K562 (cell line): ENCODE results near the gene EVI5. TPM values are rescaled to one million over a fixed set of nuclear protein-coding genes. Genes with fewer than 3 reads are reported as not detected.

ENCODE experiments used
- ATAC-seq: fragments of 200-7000 bp; cut with Tn5 transposase; 3 replicates; pipeline ENCODE4 v1.9.1; 2020; ENCODE audit warnings: moderate library complexity
- BruUV-seq: library from RNA; stranded (reverse); fragments of 400-500 nt; replicated peaks from 2 replicates; lab custom pipeline; 2021; lab: Mats Ljungman, UMichigan
- CTCF ChIA-PET: fragments of 300-600 bp; formaldehyde crosslinking; extraction: SDS; loops from one replicate; lab custom pipeline; 2021; ENCODE audit warnings: low intra/inter-chr PET ratio; lab: Yijun Ruan, JAX
- POLR2A ChIA-PET: fragments of 300-600, 350-650 bp; sonication (Branson Sonifier 250); formaldehyde crosslinking; extraction: SDS; loops from one replicate; lab custom pipeline; 2021; ENCODE audit warnings: antibody characterized with exemption, inconsistent platforms; lab: Yijun Ruan, JAX
- DNase-seq, 4 experiments: peaks; one replicate each; pipeline versions ENCODE4 v3.0.0 to v3.0.0-alpha.2; 2011 to 2018; ENCODE audit warnings: low spot score in 3 of 4, mixed read lengths in 3 of 4; ENCODE audit errors: extremely low read depth in 1 of 4
- FAIRE-seq: peaks from 2 replicates; lab custom pipeline; 2011; peaks lifted over from hg19 to GRCh38; lab: Jason Lieb, UNC
- H2AFZ ChIP-seq: 2 replicates; pipeline ENCODE4 v1.6.0; 2011; ENCODE audit warnings: low read depth, low read length, control low read depth, inconsistent platforms
- H3K27ac ChIP-seq: fragments of 200-600 bp; 3 replicates; pipeline ENCODE4 v1.8.0; 2011; ENCODE audit warnings: low read depth, mild to moderate bottlenecking, control low read depth, inconsistent platforms, low read length, moderate library complexity, mixed read lengths; ENCODE audit errors: extremely low read depth
- H3K27me3 ChIP-seq, 2 experiments: fragments of 300-600 bp in 1 of 2; 2 replicates in 1 of 2; 3 replicates in 1 of 2; pipeline versions ENCODE4 v1.6.0 to v1.8.0; 2011; ENCODE audit warnings: inconsistent platforms in 2 of 2, low read length in 2 of 2, mild to moderate bottlenecking in 1 of 2, mixed read lengths in 1 of 2, moderate library complexity in 1 of 2; ENCODE audit not compliant: control insufficient read depth in 2 of 2, insufficient read depth in 2 of 2
- H3K36me3 ChIP-seq: fragments of 300-600 bp; 3 replicates; pipeline ENCODE4 v1.8.0; 2011; ENCODE audit warnings: mild to moderate bottlenecking, low read length, inconsistent platforms; ENCODE audit not compliant: control insufficient read depth, insufficient read depth
- H3K4me1 ChIP-seq, 2 experiments: fragments of 200-600 bp in 1 of 2; replicated peaks in 1 of 2; 2 replicates in 1 of 2; 3 replicates in 1 of 2; pipeline versions ENCODE4 v1.5.1 to v1.8.0; 2011; ENCODE audit warnings: inconsistent platforms in 2 of 2, low read length in 2 of 2, mild to moderate bottlenecking in 1 of 2, mixed read lengths in 1 of 2, moderate library complexity in 1 of 2; ENCODE audit not compliant: control insufficient read depth in 2 of 2, insufficient read depth in 2 of 2
- H3K4me2 ChIP-seq: 2 replicates; pipeline ENCODE4 v1.6.1; 2011; ENCODE audit warnings: low read length, control low read depth, inconsistent platforms, mixed read lengths; ENCODE audit not compliant: insufficient read depth
- H3K4me3 ChIP-seq: fragments of 200-600 bp; sonication (generic), shearing (Covaris generic); 2 replicates; pipeline ENCODE4 v1.5.1; 2016; ENCODE audit warnings: control low read depth, inconsistent platforms
- H3K79me2 ChIP-seq: fragments of 200-600 bp; 3 replicates; pipeline ENCODE4 v1.8.0; 2011; ENCODE audit warnings: low read length, inconsistent platforms; ENCODE audit not compliant: control insufficient read depth, insufficient read depth
- H3K9ac ChIP-seq, 2 experiments: 2 replicates each; pipeline versions ENCODE4 v1.6.0 to v1.6.1; 2011; ENCODE audit warnings: low read depth in 2 of 2, low read length in 2 of 2, control low read depth in 1 of 2, inconsistent platforms in 1 of 2, mild to moderate bottlenecking in 1 of 2, mixed read lengths in 1 of 2; ENCODE audit not compliant: insufficient read depth in 1 of 2
- H3K9me1 ChIP-seq: one replicate; pipeline ENCODE4 v1.6.0; 2011; ENCODE audit warnings: inconsistent platforms, mild to moderate bottlenecking, low read length, moderate library complexity; ENCODE audit not compliant: control insufficient read depth, insufficient read depth
- H3K9me3 ChIP-seq: replicated peaks from 2 replicates; pipeline ENCODE4 v1.5.1; 2011; ENCODE audit warnings: low read depth, low read length, inconsistent platforms; ENCODE audit not compliant: control insufficient read depth, insufficient read depth
- H4K20me1 ChIP-seq: replicated peaks from 2 replicates; pipeline ENCODE4 v1.6.1; 2011; ENCODE audit warnings: low read length, inconsistent platforms, mixed read lengths; ENCODE audit not compliant: control insufficient read depth, insufficient read depth
- CSDE1 ChIP-seq, 2 experiments: fragments of 450-650 bp; IDR thresholded peaks; 2 replicates each; pipeline ENCODE4 v1.6.1; 2016; ENCODE audit warnings: mild to moderate bottlenecking in 1 of 2
- HDAC3 ChIP-seq: fragments of 450-650 bp; IDR thresholded peaks from 2 replicates; pipeline ENCODE4 v1.6.1; 2018; ENCODE audit warnings: borderline replicate concordance, mild to moderate bottlenecking, moderate library complexity; ENCODE audit not compliant: partially characterized antibody
- HSF4 ChIP-seq: fragments of 250-450 bp; sonication (Bioruptor Pico); IDR thresholded peaks from 2 replicates; pipeline ENCODE4 v2.1.2; 2022; ENCODE audit warnings: mild to moderate bottlenecking, moderate library complexity, borderline replicate concordance
- MBD1 ChIP-seq: fragments of 250-450 bp; sonication (Bioruptor Pico); IDR thresholded peaks from 2 replicates; pipeline ENCODE4 v1.8.0; 2022; ENCODE audit warnings: inconsistent platforms
- NRF1 ChIP-seq, 2 experiments: fragments of 450-650 bp; IDR thresholded peaks in 1 of 2; conservative IDR thresholded peaks in 1 of 2; 2 replicates each; pipeline ENCODE4 v1.6.1; 2014; ENCODE audit warnings: mild to moderate bottlenecking in 2 of 2
- PKNOX1 ChIP-seq: fragments of 450-650 bp; IDR thresholded peaks from 2 replicates; pipeline ENCODE4 v1.6.1; 2016
- PTBP1 ChIP-seq: fragments of 200-400 bp; formaldehyde crosslinking; IDR thresholded peaks from 2 replicates; pipeline ENCODE4 v1.6.1; 2017; ENCODE audit warnings: low read depth, low read length
- PTTG1 ChIP-seq: fragments of 450-650 bp; IDR thresholded peaks from 2 replicates; pipeline ENCODE4 v1.6.1; 2016; ENCODE audit warnings: low read depth, mild to moderate bottlenecking, missing genetic modification characterization, missing compliant biosample characterization
- RFX5 ChIP-seq: IDR thresholded peaks from 2 replicates; pipeline ENCODE4 v1.6.1; 2011; ENCODE audit warnings: low read depth, mild to moderate bottlenecking, improper control_type of control experiment, low read length
- RNF2 ChIP-seq: sonication (generic); IDR thresholded peaks from 2 replicates; pipeline ENCODE4 v1.6.1; 2016
- STAT5B ChIP-seq: fragments of 250-450 bp; sonication (Bioruptor Pico); IDR thresholded peaks from 2 replicates; pipeline ENCODE4 v1.8.0; 2021; ENCODE audit warnings: mild to moderate bottlenecking, inconsistent platforms
- ZHX1 ChIP-seq: fragments of 150-350 bp; conservative IDR thresholded peaks from 2 replicates; pipeline ENCODE4 v1.6.1; 2014; ENCODE audit warnings: low read length
- ZNF449 ChIP-seq: fragments of 250-450 bp; sonication (Bioruptor Pico); IDR thresholded peaks from 2 replicates; pipeline ENCODE4 v1.8.0; 2022; ENCODE audit warnings: moderate library complexity, mild to moderate bottlenecking, inconsistent platforms
- ZNF589 ChIP-seq: fragments of 200-800 bp; sonication (Bioruptor generic); IDR thresholded peaks from 2 replicates; pipeline ENCODE4 v1.6.1; 2016; ENCODE audit warnings: low read depth, missing genetic modification characterization, missing compliant biosample characterization
- ZNF764 ChIP-seq: fragments of 250-450 bp; sonication (Bioruptor Pico); IDR thresholded peaks from 2 replicates; pipeline ENCODE4 v1.4.0; 2020; ENCODE audit warnings: low read depth, mild to moderate bottlenecking, moderate library complexity
- WGBS: fragments of 100-300 bp; shearing (Covaris generic); methylation state at CpG from one replicate; pipeline ENCODE4 v1.1.6; 2016; ENCODE audit warnings: low coverage, mixed read lengths; ENCODE audit not compliant: insufficient coverage; ENCODE audit errors: missing lambda C conversion rate; 5-methylcytosine and 5-hydroxymethylcytosine counted together
- in situ Hi-C: fragments of 300-500 bp; cut with MboI; formaldehyde crosslinking; loops from 4 replicates; pipeline ENCODE4 v1.15.0; 2018; ENCODE audit warnings: inconsistent platforms, mixed read lengths
- intact Hi-C: fragments of 100-400 bp; cut with micrococcal nuclease; formaldehyde crosslinking; loops from 2 replicates; pipeline ENCODE4 v1.14.2; 2022
- polyA plus RNA-seq, 8 experiments: library from polyadenylated mRNA; depleted of rRNA in 4 of 8; stranded (reverse) in 5 of 8; unstranded in 3 of 8; fragments of >200 nt; fragmentation: Nextera tagmentation in 2 of 8; fragmentation: Illumina TruSeq in 1 of 8; extraction: Ambion mirVana in 2 of 8; extraction: Trizol in 1 of 8; gene quantifications; 2 replicates each; pipeline versions ENCODE4 v1.2.1 to v1.2.3, GENCODE V29; 2011 to 2014; ENCODE audit warnings: inconsistent platforms in 1 of 8, missing spikeins in 1 of 8
- total RNA-seq, 7 experiments: library from RNA; depleted of rRNA in 6 of 7; stranded (reverse); fragments of >200 nt in 6 of 7; fragmentation: Illumina TruSeq in 2 of 7; extraction: Trizol in 2 of 7; gene quantifications; 2 replicates each; pipeline versions ENCODE4 v1.2.1 to v1.2.3, GENCODE V29; 2011 to 2021; ENCODE audit warnings: low replicate concordance in 1 of 7

The EVI5 gene
- total and polyA plus RNA-seq, 9 of the 15 experiments (the other 6 are each of a cell fraction or from before 2014, with no cell fraction given), result 1.7 to 50.1 (median 13.7) TPM

GRCh38 chr1:92495392-92496063, 289.4 kb downstream of the EVI5 start:
- Histone ChIP-seq H3K36me3 (no peaks in the 10 kb centered on the region), H3K9ac (no peak overlapping the region), H3K9me3 (no peaks in the 10 kb centered on the region), H3K27ac (no peak overlapping the region), H4K20me1 (no peaks in the 10 kb centered on the region), H3K9me1 (no peaks in the 10 kb centered on the region), H3K79me2 (no peaks in the 10 kb centered on the region), H3K27me3 (no peaks in the 10 kb centered on the region), H3K4me2 (no peak overlapping the region), H3K4me3 (no peak overlapping the region), H3K4me1 (no peaks in the 10 kb centered on the region), H2AFZ (no peak overlapping the region)
- ATAC-seq (no peak), DNase-seq (no peak), FAIRE-seq (no peak)
- 0% methylated on average over 2 of the region's 2 CpGs for WGBS
- CTCF ChIA-PET, result no interaction called here
- no TSS peak for BruUV-seq
- intact Hi-C loops (no loop called here), in situ Hi-C loops (no loop called here)
- POLR2A ChIA-PET, result no interaction called here
- no peak for TF ChIP-seq ZNF589
- no peak for TF ChIP-seq ZNF449 (CRISPR knock-in tag)
- no peak for TF ChIP-seq HDAC3
- no peak for TF ChIP-seq CSDE1 (IDR thresholded peaks at IDR 0.05)
- TF ChIP-seq HSF4, result no peak
- TF ChIP-seq MBD1 (CRISPR knock-in tag), result no peak
- TF ChIP-seq RFX5, result no peak
- no peak for TF ChIP-seq RNF2
- TF ChIP-seq NRF1 (conservative IDR thresholded peaks at IDR 0.05 in 1 of 2, IDR thresholded peaks at IDR 0.05 in 1 of 2), result no peak
- no peak for TF ChIP-seq ZHX1
- no peak for TF ChIP-seq STAT5B
- no peak for TF ChIP-seq PTTG1 (tag)
- no peak for TF ChIP-seq ZNF764
- TF ChIP-seq PTBP1, result no peak
- TF ChIP-seq PKNOX1, result no peak
